ENCODE data around the gene SLC18B1. TPM values are rescaled to one million over a fixed set of nuclear protein-coding genes. Genes with fewer than 3 reads are reported as not detected.

The SLC18B1 gene
- total RNA-seq, 2 experiments from 2014 or later: 8.5 to 9.0 TPM

GRCh38 chr6:132832891-132833290 is 34.5 kb upstream of the SLC18B1 start:
- Mint-ChIP-seq H3K4me1 (ENCODE audit: low read depth) (no peaks in the 10 kb centered on the region), H3K27me3 (no peaks in the 10 kb centered on the region), H3K36me3 (ENCODE audit: low read depth) (no peaks in the 10 kb centered on the region), H3K9me3 (no peaks in the 10 kb centered on the region), H3K4me3 (no peak overlapping the region), H3K27ac (no peak overlapping the region)
- H3K9me3 ChIP-seq (ENCODE audit: control insufficient read depth in 1 of 2, insufficient read depth in 1 of 2, low read length in 2 of 2): no peaks in the 10 kb centered on the region
- ATAC-seq (ENCODE audit: poor library complexity) (no peak), DNase-seq (no peak)
- ChIA-PET POLR2A (no interaction called here), CTCF (no interaction called here)
- no peaks in the 10 kb centered on the region for H3K36me3 ChIP-seq (ENCODE audit: insufficient read depth, low read length)
- H3K4me3 ChIP-seq (ENCODE audit: low read length): no peak overlapping the region
- TF ChIP-seq, protein P1, sequence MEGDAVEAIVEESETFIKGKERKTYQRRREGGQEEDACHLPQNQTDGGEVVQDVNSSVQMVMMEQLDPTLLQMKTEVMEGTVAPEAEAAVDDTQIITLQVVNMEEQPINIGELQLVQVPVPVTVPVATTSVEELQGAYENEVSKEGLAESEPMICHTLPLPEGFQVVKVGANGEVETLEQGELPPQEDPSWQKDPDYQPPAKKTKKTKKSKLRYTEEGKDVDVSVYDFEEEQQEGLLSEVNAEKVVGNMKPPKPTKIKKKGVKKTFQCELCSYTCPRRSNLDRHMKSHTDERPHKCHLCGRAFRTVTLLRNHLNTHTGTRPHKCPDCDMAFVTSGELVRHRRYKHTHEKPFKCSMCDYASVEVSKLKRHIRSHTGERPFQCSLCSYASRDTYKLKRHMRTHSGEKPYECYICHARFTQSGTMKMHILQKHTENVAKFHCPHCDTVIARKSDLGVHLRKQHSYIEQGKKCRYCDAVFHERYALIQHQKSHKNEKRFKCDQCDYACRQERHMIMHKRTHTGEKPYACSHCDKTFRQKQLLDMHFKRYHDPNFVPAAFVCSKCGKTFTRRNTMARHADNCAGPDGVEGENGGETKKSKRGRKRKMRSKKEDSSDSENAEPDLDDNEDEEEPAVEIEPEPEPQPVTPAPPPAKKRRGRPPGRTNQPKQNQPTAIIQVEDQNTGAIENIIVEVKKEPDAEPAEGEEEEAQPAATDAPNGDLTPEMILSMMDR (IDR thresholded peaks at IDR 0.05): no peak
- H3K27ac ChIP-seq (ENCODE audit: low read depth in 1 of 2, low read length in 2 of 2): no peak overlapping the region
- intact Hi-C loops (cut with DNase I, micrococcal nuclease): no loop called here
- no peaks in the 10 kb centered on the region for H3K4me1 ChIP-seq (ENCODE audit: insufficient read depth, low read length)
- no peaks in the 10 kb centered on the region for H3K27me3 ChIP-seq (ENCODE audit: control insufficient read depth in 1 of 2, insufficient read depth in 2 of 2, low read length in 2 of 2)

DNA sequence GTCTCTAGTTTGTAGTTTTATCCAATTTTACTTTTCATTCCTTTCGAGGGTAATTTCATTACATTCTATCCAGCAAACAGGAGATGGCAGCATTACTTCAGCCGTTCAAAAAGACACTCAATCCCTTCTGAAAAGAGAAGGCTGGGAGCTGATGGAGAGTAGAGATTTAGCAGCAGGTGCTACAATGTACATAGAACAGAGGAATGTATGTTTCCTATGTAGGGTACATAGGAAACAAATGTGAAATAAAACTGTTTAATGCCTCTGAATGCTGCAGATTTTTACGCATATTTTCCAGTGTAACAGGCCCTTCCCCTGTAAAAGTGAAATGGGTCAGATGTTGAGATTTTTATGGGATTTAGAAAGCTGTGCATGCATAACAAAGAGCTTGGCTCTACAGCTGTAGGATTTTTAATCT is 31.9 kb upstream of the SLC18B1 start:
- Mint-ChIP-seq H3K4me3 (no peak overlapping the region), H3K4me1 (ENCODE audit: low read depth) (no peaks in the 10 kb centered on the region), H3K9me3 (no peaks in the 10 kb centered on the region), H3K36me3 (ENCODE audit: low read depth) (no peaks in the 10 kb centered on the region), H3K27me3 (no peaks in the 10 kb centered on the region), H3K27ac (no peak overlapping the region)
- Histone ChIP-seq H3K36me3 (ENCODE audit: insufficient read depth, low read length) (no peaks in the 10 kb centered on the region), H3K9me3 (ENCODE audit: control insufficient read depth in 1 of 2, insufficient read depth in 1 of 2, low read length in 2 of 2) (no peaks in the 10 kb centered on the region), H3K4me1 (ENCODE audit: insufficient read depth, low read length) (no peaks in the 10 kb centered on the region), H3K27ac (ENCODE audit: low read depth in 1 of 2, low read length in 2 of 2) (no peak overlapping the region), H3K27me3 (ENCODE audit: control insufficient read depth in 1 of 2, insufficient read depth in 2 of 2, low read length in 2 of 2) (no peaks in the 10 kb centered on the region), H3K4me3 (ENCODE audit: low read length) (no peak overlapping the region)
- intact Hi-C loops (cut with DNase I, micrococcal nuclease): no loop called here
- CTCF ChIA-PET: interaction anchor here (0.6 to 1.0 kb wide), 2 partner anchors 42 to 1091 kb away, joined by 3 read pairs; no protein-coding TSS in a partner anchor
- POLR2A ChIA-PET: interaction anchor here (0.8 kb wide), 1 partner anchor 16 kb away, joined by 3 read pairs; the partner anchor contains the start of gene RPS12
- TF ChIP-seq, protein P1 (IDR thresholded peaks at IDR 0.05): no peak
- ATAC-seq (ENCODE audit: poor library complexity) (no peak), DNase-seq (no peak)

GRCh38 chr6:132820629-132821381 is 22.4 kb upstream of the SLC18B1 start:
- H3K4me1 Mint-ChIP-seq (ENCODE audit: low read depth): peaks cover 63% of the 10 kb centered on the region
- H3K9me3 Mint-ChIP-seq: no peaks in the 10 kb centered on the region

More at GRCh38 chr6:132820629-132821381, 22.4 kb upstream of the SLC18B1 start:
- no peak overlapping the region for H3K4me3 Mint-ChIP-seq
- Histone ChIP-seq H3K27me3 (ENCODE audit: control insufficient read depth in 1 of 2, insufficient read depth in 2 of 2, low read length in 2 of 2) (no peaks in the 10 kb centered on the region), H3K4me3 (ENCODE audit: low read length) (no peak overlapping the region), H3K36me3 (ENCODE audit: insufficient read depth, low read length) (peaks cover 42% of the 10 kb centered on the region), H3K4me1 (ENCODE audit: insufficient read depth, low read length) (peaks cover 18% of the 10 kb centered on the region), H3K9me3 (ENCODE audit: control insufficient read depth in 1 of 2, insufficient read depth in 1 of 2, low read length in 2 of 2) (no peaks in the 10 kb centered on the region), H3K27ac (ENCODE audit: low read depth in 1 of 2, low read length in 2 of 2) (no peak overlapping the region)
- DNase-seq (no peak), ATAC-seq (ENCODE audit: poor library complexity) (no peak)
- intact Hi-C loops (cut with DNase I, micrococcal nuclease): loop anchor here in 1 of 2 experiments (10.0 kb wide), 2 partner anchors 156 to 734 kb away; no protein-coding TSS in a partner anchor
- peaks cover 49% of the 10 kb centered on the region for H3K36me3 Mint-ChIP-seq (ENCODE audit: low read depth)
- ChIA-PET POLR2A (no interaction called here), CTCF (interaction anchor here (0.6 kb wide), 1 partner anchor 44 kb away, joined by 3 read pairs; no protein-coding TSS in a partner anchor)
- no peaks in the 10 kb centered on the region for H3K27me3 Mint-ChIP-seq
- TF ChIP-seq, protein P1 (IDR thresholded peaks at IDR 0.05): no peak
- H3K27ac Mint-ChIP-seq: peak overlapping the region; percentile 52
